ENCODE results near the gene ITPRIPL2. TPM values are rescaled to one million over a fixed set of nuclear protein-coding genes. Genes with fewer than 3 reads are reported as not detected.

The ITPRIPL2 gene
- total and polyA plus RNA-seq, 2 of the 13 experiments (the other 11 are each of a cell fraction or from before 2014, with no cell fraction given), result 5.9 to 12.6 TPM

- TF ChIP-seq HDAC1 (CRISPR knock-in tag; IDR thresholded peaks at IDR 0.05) (no peak), NONO (IDR thresholded peaks at IDR 0.05) (no peak), NONO (CRISPR knock-in tag; conservative IDR thresholded peaks at IDR 0.05) (no peak), ZNF326 (CRISPR knock-in tag; IDR thresholded peaks at IDR 0.05; ENCODE audit: borderline replicate concordance) (no peak), ZNF562 (CRISPR knock-in tag; IDR thresholded peaks at IDR 0.05; ENCODE audit: borderline replicate concordance) (no peak), NRL (CRISPR knock-in tag; IDR thresholded peaks at IDR 0.05; ENCODE audit: borderline replicate concordance) (peak; percentile 49; the same call in 1 of the 2 replicates), MAF1 (CRISPR knock-in tag; IDR thresholded peaks at IDR 0.05; ENCODE audit: borderline replicate concordance) (no peak), ZNF670 (CRISPR knock-in tag; IDR thresholded peaks at IDR 0.05; ENCODE audit: borderline replicate concordance) (no peak), MXD4 (CRISPR knock-in tag; IDR thresholded peaks at IDR 0.05) (no peak), ZFP41 (CRISPR knock-in tag; IDR thresholded peaks at IDR 0.05; ENCODE audit: borderline replicate concordance) (no peak), ZNF503 (CRISPR knock-in tag; IDR thresholded peaks at IDR 0.05) (no peak), ZNF619 (CRISPR knock-in tag; IDR thresholded peaks at IDR 0.05) (no peak), MIXL1 (CRISPR knock-in tag; IDR thresholded peaks at IDR 0.05) (no peak), BRCA1 (CRISPR knock-in tag; IDR thresholded peaks at IDR 0.05) (no peak), ZNF512B (CRISPR knock-in tag; IDR thresholded peaks at IDR 0.05; ENCODE audit: borderline replicate concordance) (0 out of 2 replicates have a peak, but pooled peaks have one; percentile 37), TRAFD1 (CRISPR knock-in tag; IDR thresholded peaks at IDR 0.05; ENCODE audit: borderline replicate concordance) (no peak), ZNF160 (CRISPR knock-in tag; IDR thresholded peaks at IDR 0.05) (no peak), ZNF556 (CRISPR knock-in tag; IDR thresholded peaks at IDR 0.05; ENCODE audit: borderline replicate concordance) (peak; percentile 48; the same call in 1 of the 2 replicates), ELF3 (CRISPR knock-in tag; IDR thresholded peaks at IDR 0.05) (no peak; the same call in 1 of the 2 replicates), TAF15 (IDR thresholded peaks at IDR 0.05; ENCODE audit: low read depth, low read length, poor library complexity, severe bottlenecking) (no peak), ZNF180 (CRISPR knock-in tag; IDR thresholded peaks at IDR 0.05; ENCODE audit: borderline replicate concordance, low read depth) (no peak)
- TF ChIP-seq, protein P1, sequence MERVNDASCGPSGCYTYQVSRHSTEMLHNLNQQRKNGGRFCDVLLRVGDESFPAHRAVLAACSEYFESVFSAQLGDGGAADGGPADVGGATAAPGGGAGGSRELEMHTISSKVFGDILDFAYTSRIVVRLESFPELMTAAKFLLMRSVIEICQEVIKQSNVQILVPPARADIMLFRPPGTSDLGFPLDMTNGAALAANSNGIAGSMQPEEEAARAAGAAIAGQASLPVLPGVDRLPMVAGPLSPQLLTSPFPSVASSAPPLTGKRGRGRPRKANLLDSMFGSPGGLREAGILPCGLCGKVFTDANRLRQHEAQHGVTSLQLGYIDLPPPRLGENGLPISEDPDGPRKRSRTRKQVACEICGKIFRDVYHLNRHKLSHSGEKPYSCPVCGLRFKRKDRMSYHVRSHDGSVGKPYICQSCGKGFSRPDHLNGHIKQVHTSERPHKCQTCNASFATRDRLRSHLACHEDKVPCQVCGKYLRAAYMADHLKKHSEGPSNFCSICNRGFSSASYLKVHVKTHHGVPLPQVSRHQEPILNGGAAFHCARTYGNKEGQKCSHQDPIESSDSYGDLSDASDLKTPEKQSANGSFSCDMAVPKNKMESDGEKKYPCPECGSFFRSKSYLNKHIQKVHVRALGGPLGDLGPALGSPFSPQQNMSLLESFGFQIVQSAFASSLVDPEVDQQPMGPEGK (CRISPR knock-in tag; IDR thresholded peaks at IDR 0.05), result no peak
These were observed 54.1 kb downstream of the ITPRIPL2 start, which contains the start of gene SYT17 (continued) for GRCh38 chr16:19167710-19168370.

Measured in HepG2 (cell line).